Effector memory CD4-positive, alpha-beta T cell (primary cell): ENCODE data around the gene USP19.

Source experiments
- DNase-seq, 3 donors: peaks; one replicate each; pipeline ENCODE4 v3.0.0-alpha.2; 2020
- H3K27ac ChIP-seq: 2 replicates; pipeline ENCODE4 v1.7.0; 2013; ENCODE audit warnings: mild to moderate bottlenecking, low read length, moderate library complexity; ENCODE audit not compliant: insufficient read depth, poor library complexity, severe bottlenecking
- H3K27me3 ChIP-seq: replicated peaks from 2 replicates; pipeline ENCODE4 v1.7.0; 2013; ENCODE audit warnings: mild to moderate bottlenecking, low read length; ENCODE audit not compliant: insufficient read depth, control insufficient read depth, poor library complexity, severe bottlenecking
- H3K36me3 ChIP-seq: 2 replicates; pipeline ENCODE4 v1.7.0; 2013; ENCODE audit warnings: mild to moderate bottlenecking, low read length, moderate library complexity; ENCODE audit not compliant: control insufficient read depth, insufficient read depth
- H3K4me1 ChIP-seq: 2 replicates; pipeline ENCODE4 v1.7.0; 2013; ENCODE audit warnings: low read length, mild to moderate bottlenecking; ENCODE audit not compliant: control insufficient read depth, insufficient read depth, poor library complexity, severe bottlenecking
- H3K4me3 ChIP-seq: 2 replicates; pipeline ENCODE4 v1.7.0; 2013; ENCODE audit warnings: low read length, low read depth, mild to moderate bottlenecking; ENCODE audit not compliant: insufficient read depth, poor library complexity, severe bottlenecking
- H3K9me3 ChIP-seq: 2 replicates; pipeline ENCODE4 v1.7.0; 2013; ENCODE audit warnings: mild to moderate bottlenecking, low read length, moderate library complexity; ENCODE audit not compliant: control insufficient read depth

The USP19 gene

GRCh38 chr3:49104427-49105291, 16.0 kb downstream of the USP19 start, which contains the start of gene QARS1:
Gene QARS1 (minus strand): TSS chr3:49104757. CDS start chr3:49104733, 24 bp downstream.
- peaks cover 46% of the 10 kb centered on the region for H3K36me3 ChIP-seq

GRCh38 chr3:49104052-49104426, 16.6 kb downstream of the USP19 start:
- Histone ChIP-seq H3K27ac (peak overlapping the region; percentile 84), H3K9me3 (no peaks in the 10 kb centered on the region), H3K27me3 (no peaks in the 10 kb centered on the region), H3K4me3 (peak overlapping the region; percentile 84), H3K36me3 (peaks cover 46% of the 10 kb centered on the region), H3K4me1 (peaks cover 11% of the 10 kb centered on the region)
- no peak for DNase-seq

More at GRCh38 chr3:49104427-49105291, 16.0 kb downstream of the USP19 start, which contains the start of gene QARS1:
- DNase-seq: peak; percentile 78 to 87 (median 84)
- Histone ChIP-seq H3K9me3 (no peaks in the 10 kb centered on the region), H3K27me3 (no peaks in the 10 kb centered on the region), H3K4me1 (peaks cover 11% of the 10 kb centered on the region), H3K4me3 (peak within 1 kb of the TSS; percentile 84), H3K27ac (peak within 1 kb of the TSS; percentile 84)

GRCh38 chr3:49100046-49100615, 20.5 kb downstream of the USP19 start:
- H3K4me3 ChIP-seq: no peak overlapping the region
- no peak overlapping the region for H3K27ac ChIP-seq
- peaks cover 50% of the 10 kb centered on the region for H3K36me3 ChIP-seq
- DNase-seq: no peak
- no peaks in the 10 kb centered on the region for H3K9me3 ChIP-seq
- H3K27me3 ChIP-seq: no peaks in the 10 kb centered on the region
- peaks cover 11% of the 10 kb centered on the region for H3K4me1 ChIP-seq

- Histone ChIP-seq H3K36me3 (peaks cover 50% of the 10 kb centered on the region), H3K4me1 (peaks cover 15% of the 10 kb centered on the region), H3K4me3 (no peak overlapping the region), H3K27ac (no peak overlapping the region), H3K9me3 (no peaks in the 10 kb centered on the region), H3K27me3 (no peaks in the 10 kb centered on the region)
- DNase-seq: no peak
Observed at GRCh38 chr3:49098910-49099630, 21.6 kb downstream of the USP19 start.

GRCh38 chr3:49098429-49098828, 22.2 kb downstream of the USP19 start:
- peaks cover 50% of the 10 kb centered on the region for H3K36me3 ChIP-seq
- no peaks in the 10 kb centered on the region for H3K9me3 ChIP-seq
- H3K4me3 ChIP-seq: no peak overlapping the region
- DNase-seq: no peak
- peaks cover 9% of the 10 kb centered on the region for H3K4me1 ChIP-seq
- H3K27ac ChIP-seq: no peak overlapping the region
- no peaks in the 10 kb centered on the region for H3K27me3 ChIP-seq

GRCh38 chr3:49093853-49094767, 26.5 kb downstream of the USP19 start, which contains the start of gene QRICH1:
Gene QRICH1 (minus strand): TSS chr3:49094071. CDS start chr3:49077017, 17,054 bp downstream.
- Histone ChIP-seq H3K9me3 (no peaks in the 10 kb centered on the region), H3K36me3 (peaks cover 19% of the 10 kb centered on the region), H3K27me3 (no peaks in the 10 kb centered on the region), H3K27ac (peak within 1 kb of the TSS; percentile 90), H3K4me3 (peak within 1 kb of the TSS; percentile 94), H3K4me1 (peaks cover 18% of the 10 kb centered on the region)
- DNase-seq: peak; percentile 89 to 96 (median 93)

GRCh38 chr3:49092938-49093852, 27.4 kb downstream of the USP19 start:
- Histone ChIP-seq H3K27ac (peak overlapping the region; percentile 90), H3K4me1 (peaks cover 23% of the 10 kb centered on the region), H3K4me3 (peak overlapping the region; percentile 94), H3K36me3 (peaks cover 10% of the 10 kb centered on the region), H3K9me3 (no peaks in the 10 kb centered on the region), H3K27me3 (no peaks in the 10 kb centered on the region)
- DNase-seq: peak; percentile 61 to 68 (median 67)

GRCh38 chr3:49081429-49081828, 39.2 kb downstream of the USP19 start:
- no peak overlapping the region for H3K27ac ChIP-seq
- no peaks in the 10 kb centered on the region for H3K27me3 ChIP-seq
- peaks cover 28% of the 10 kb centered on the region for H3K36me3 ChIP-seq
- DNase-seq: no peak
- H3K4me1 ChIP-seq: no peaks in the 10 kb centered on the region
- H3K9me3 ChIP-seq: no peaks in the 10 kb centered on the region
- H3K4me3 ChIP-seq: no peak overlapping the region
